ENCODE measurements around the gene CDHR4.
"Not testable (repeated sequence)": the region's sequence is repeated elsewhere in the genome, so short reads cannot be mapped to it uniquely, and the experiment has no call there.

The CDHR4 gene

GRCh38 chr3:49802719-49803464 lies 3.2 kb upstream of the CDHR4 start, which contains the start of gene INKA1:
Gene INKA1 (plus strand): TSS chr3:49803261. CDS start chr3:49803393, 132 bp downstream.
- DNase-seq, result peak; percentile 95

- DNase-seq, result no peak
Observed at GRCh38 chr3:49801160-49801559, 1.5 kb upstream of the CDHR4 start.

GRCh38 chr3:49799105-49799504 lies 568 bp downstream of the CDHR4 start:
- DNase-seq, result no peak

- DNase-seq, result no peak
Observed at GRCh38 chr3:49794926-49795905, 4.5 kb downstream of the CDHR4 start.

GRCh38 chr3:49794431-49794830 lies 5.2 kb downstream of the CDHR4 start:
- DNase-seq, result no peak

- DNase-seq, result peak; percentile 50
Observed at GRCh38 chr3:49793486-49794085, 6.1 kb downstream of the CDHR4 start.

GRCh38 chr3:49792371-49793150 lies 7.1 kb downstream of the CDHR4 start:
- DNase-seq, result peak; percentile 50

- peak; percentile 39 for DNase-seq
Observed at GRCh38 chr3:49791571-49791970, 8.1 kb downstream of the CDHR4 start.

- peak; percentile 56 for DNase-seq
Observed at GRCh38 chr3:49790626-49791411, 8.9 kb downstream of the CDHR4 start.

GRCh38 chr3:49788056-49788455 lies 11.6 kb downstream of the CDHR4 start:
- no peak for DNase-seq

- no peak for DNase-seq
Observed at GRCh38 chr3:49787536-49787935, 12.1 kb downstream of the CDHR4 start.

GRCh38 chr3:49787182-49787464 lies 12.6 kb downstream of the CDHR4 start:
- no peak for DNase-seq

- DNase-seq, result peak; percentile 100
Observed at GRCh38 chr3:49786357-49787181, 13.1 kb downstream of the CDHR4 start, which contains the start of gene IP6K1. Gene IP6K1 (minus strand): TSS chr3:49786542. CDS start chr3:49748040, 38,502 bp downstream.

- no peak for DNase-seq
Observed at GRCh38 chr3:49785565-49786356, 13.9 kb downstream of the CDHR4 start.

GRCh38 chr3:49782277-49782676 lies 17.4 kb downstream of the CDHR4 start:
- not testable (repeated sequence) for DNase-seq

GRCh38 chr3:49781415-49782199 lies 18.1 kb downstream of the CDHR4 start:
- DNase-seq, result no peak

- DNase-seq, result not testable (repeated sequence)
Observed at GRCh38 chr3:49780975-49781365, 18.7 kb downstream of the CDHR4 start.

- no peak for DNase-seq
Observed at GRCh38 chr3:49780080-49780974, 19.3 kb downstream of the CDHR4 start.
